HepG2 (cell line): ENCODE measurements around the gene CD248. TPM values are rescaled to one million over a fixed set of nuclear protein-coding genes. Genes with fewer than 3 reads are reported as not detected.

Experiments
- ATAC-seq: fragments of 200-7000 bp; cut with Tn5 transposase; 3 replicates; pipeline ENCODE4 v1.9.1; 2020; ENCODE audit warnings: mild to moderate bottlenecking, moderate library complexity
- BruUV-seq: library from RNA; stranded (reverse); fragments of 400-500 nt; replicated peaks from 2 replicates; lab custom pipeline; 2021; lab: Mats Ljungman, UMichigan
- CTCF ChIA-PET: fragments of 300-600 bp; formaldehyde crosslinking; extraction: SDS; loops from one replicate; lab custom pipeline; 2021; ENCODE audit warnings: low total read pairs, inconsistent platforms, low intra/inter-chr PET ratio; lab: Yijun Ruan, JAX
- POLR2A ChIA-PET: fragments of 350-600 bp; sonication (Branson Sonifier 250); formaldehyde crosslinking; loops from one replicate; lab custom pipeline; 2020; ENCODE audit warnings: antibody characterized with exemption, inconsistent platforms; lab: Yijun Ruan, JAX
- DNase-seq: peaks from one replicate; pipeline ENCODE4 v3.0.0-alpha.2; 2015; ENCODE audit warnings: low spot score
- FAIRE-seq: peaks from 3 replicates; lab custom pipeline; 2011; peaks lifted over from hg19 to GRCh38; lab: Jason Lieb, UNC
- H2AFZ ChIP-seq: one replicate; pipeline ENCODE4 v1.6.1; 2011; ENCODE audit warnings: low read length, inconsistent platforms
- H3K27ac ChIP-seq: fragments of 300-600 bp; 3 replicates; pipeline ENCODE4 v1.8.0; 2011; ENCODE audit warnings: mixed run types, mild to moderate bottlenecking, mixed read lengths, low read length, inconsistent platforms; ENCODE audit not compliant: insufficient read depth; ENCODE audit errors: extremely low read length
- H3K27me3 ChIP-seq, 2 experiments: fragments of 200-600 bp in 1 of 2; 2 replicates in 1 of 2; 3 replicates in 1 of 2; pipeline versions ENCODE4 v1.6.0 to v1.8.0; 2011; ENCODE audit warnings: low read length in 2 of 2, mild to moderate bottlenecking in 2 of 2, moderate library complexity in 2 of 2, inconsistent platforms in 1 of 2; ENCODE audit not compliant: insufficient read depth in 2 of 2, control insufficient read depth in 1 of 2
- H3K36me3 ChIP-seq, 2 experiments: fragments of 200-600 bp in 1 of 2; replicated peaks in 1 of 2; 2 replicates in 1 of 2; 3 replicates in 1 of 2; pipeline versions ENCODE4 v1.5.1 to v1.8.0; 2011; ENCODE audit warnings: low read length in 2 of 2, inconsistent platforms in 1 of 2; ENCODE audit not compliant: insufficient read depth in 2 of 2, control insufficient read depth in 1 of 2
- H3K4me1 ChIP-seq: 2 replicates; pipeline ENCODE4 v1.5.1; 2012; ENCODE audit warnings: low read length, inconsistent platforms; ENCODE audit not compliant: insufficient read depth
- H3K4me2 ChIP-seq: 2 replicates; pipeline ENCODE4 v1.6.0; 2011; ENCODE audit warnings: low read depth, low read length, inconsistent platforms
- H3K4me3 ChIP-seq, 3 experiments: fragments of 200-600 bp in 1 of 3; sonication (generic), shearing (Covaris generic) in 1 of 3; replicated peaks in 1 of 3; 2 replicates each; pipeline ENCODE4 v1.5.1; 2011 to 2016; ENCODE audit warnings: low read length in 3 of 3, inconsistent platforms in 2 of 3, low read depth in 2 of 3, mild to moderate bottlenecking in 2 of 3, control low read depth in 1 of 3, mixed read lengths in 1 of 3; ENCODE audit not compliant: insufficient read depth in 1 of 3
- H3K79me2 ChIP-seq: one replicate; pipeline ENCODE4 v1.6.1; 2011; ENCODE audit warnings: low read length, inconsistent platforms; ENCODE audit not compliant: insufficient read depth
- H3K9ac ChIP-seq: 2 replicates; pipeline ENCODE4 v1.6.0; 2011; ENCODE audit warnings: mild to moderate bottlenecking, low read depth, low read length, inconsistent platforms; ENCODE audit not compliant: insufficient read depth
- H3K9me3 ChIP-seq: 2 replicates; pipeline ENCODE4 v1.5.1; 2012; ENCODE audit warnings: mild to moderate bottlenecking, low read length
- H4K20me1 ChIP-seq: 2 replicates; pipeline ENCODE4 v1.6.0; 2011; ENCODE audit warnings: inconsistent platforms, mild to moderate bottlenecking, low read length, moderate library complexity; ENCODE audit not compliant: insufficient read depth
- ATM ChIP-seq: fragments of 450-650 bp; IDR thresholded peaks from 2 replicates; pipeline ENCODE4 v1.7.1; 2017; ENCODE audit warnings: mild to moderate bottlenecking, borderline replicate concordance
- ELF4 ChIP-seq: sonication (generic); formaldehyde crosslinking; IDR thresholded peaks from 2 replicates; pipeline ENCODE4 v1.5.0; 2020; ENCODE audit warnings: missing genetic modification reagents, mild to moderate bottlenecking, moderate library complexity, borderline replicate concordance
- HNRNPL ChIP-seq: fragments of 200-400 bp; formaldehyde crosslinking; IDR thresholded peaks from 2 replicates; pipeline ENCODE4 v1.6.1; 2017; ENCODE audit warnings: mild to moderate bottlenecking, low read depth, low read length
- NFE2L1 ChIP-seq: sonication (generic); formaldehyde crosslinking; IDR thresholded peaks from 2 replicates; pipeline ENCODE4 v1.4.0; 2020; ENCODE audit warnings: missing genetic modification reagents, mild to moderate bottlenecking, borderline replicate concordance
- SALL2 ChIP-seq: sonication (generic); formaldehyde crosslinking; IDR thresholded peaks from 2 replicates; pipeline ENCODE4 v1.8.1; 2023; ENCODE audit warnings: mild to moderate bottlenecking, missing genetic modification reagents, inconsistent platforms
- ZMYM3 ChIP-seq: sonication (generic); formaldehyde crosslinking; IDR thresholded peaks from 2 replicates; pipeline ENCODE4 v1.5.1; 2020; ENCODE audit warnings: mild to moderate bottlenecking, missing genetic modification reagents
- ZNF20 ChIP-seq: sonication (generic); formaldehyde crosslinking; IDR thresholded peaks from 2 replicates; pipeline ENCODE4 v1.4.0; 2020; ENCODE audit warnings: mild to moderate bottlenecking, moderate library complexity, missing genetic modification reagents
- ZNF33B ChIP-seq: sonication (generic); formaldehyde crosslinking; IDR thresholded peaks from 2 replicates; pipeline ENCODE4 v1.5.1; 2020; ENCODE audit warnings: mild to moderate bottlenecking, missing genetic modification reagents
- ZNF431 ChIP-seq: sonication (generic); formaldehyde crosslinking; IDR thresholded peaks from 2 replicates; pipeline ENCODE4 v1.9.0; 2022; ENCODE audit warnings: missing genetic modification reagents, low read depth, mild to moderate bottlenecking, borderline replicate concordance
- ZNF549 ChIP-seq: sonication (generic); formaldehyde crosslinking; IDR thresholded peaks from 2 replicates; pipeline ENCODE4 v1.5.0; 2020; ENCODE audit warnings: missing genetic modification reagents
- ZNF629 ChIP-seq: sonication (generic); formaldehyde crosslinking; conservative IDR thresholded peaks from 2 replicates; pipeline ENCODE4 v1.5.0; 2020; ENCODE audit warnings: missing genetic modification reagents
- WGBS: methylation state at CpG from one replicate; pipeline ENCODE4 v1.1.6; 2017; ENCODE audit warnings: low lambda C conversion rate; 5-methylcytosine and 5-hydroxymethylcytosine counted together
- in situ Hi-C: cut with HindIII; loops from 2 replicates; pipeline ENCODE4 v1.10.0; 2017; ENCODE audit warnings: low pct_unique_long_range_greater_than_20kb; ENCODE audit not compliant: extremely low pct_ligation_motif_present
- intact Hi-C: fragments of 100-400 bp; cut with micrococcal nuclease; formaldehyde crosslinking; loops from one replicate; pipeline ENCODE4 v1.10.0; 2022; ENCODE audit not compliant: unreplicated experiment
- polyA plus RNA-seq, 8 experiments: library from polyadenylated mRNA; depleted of rRNA in 3 of 8; stranded (reverse) in 7 of 8; unstranded in 1 of 8; fragments of >200 nt; fragmentation: Illumina TruSeq in 4 of 8; extraction: Trizol in 4 of 8; gene quantifications; 2 replicates each; pipeline versions ENCODE4 v1.2.1 to v1.2.3, GENCODE V29; 2011 to 2016; ENCODE audit warnings: low read depth in 4 of 8, missing spikeins in 1 of 8, mixed read lengths in 1 of 8; ENCODE audit not compliant: insufficient read depth in 1 of 8
- total RNA-seq, 5 experiments: library from RNA; depleted of rRNA; stranded (reverse); fragments of >200 nt; fragmentation: Illumina TruSeq; extraction: Trizol; gene quantifications; 2 replicates each; pipeline ENCODE4 v1.2.3, GENCODE V29; 2016; ENCODE audit warnings: low read depth in 1 of 5
- TF ChIP-seq, protein P1 (sequence below): sonication (generic); formaldehyde crosslinking; IDR thresholded peaks from 2 replicates; pipeline ENCODE4 v1.4.0; 2020; ENCODE audit warnings: mild to moderate bottlenecking, missing genetic modification reagents
- TF ChIP-seq, protein P2 (sequence below): sonication (generic); formaldehyde crosslinking; IDR thresholded peaks from 2 replicates; pipeline ENCODE4 v1.4.0; 2020; ENCODE audit warnings: missing genetic modification reagents, borderline replicate concordance
- TF ChIP-seq, protein P3 (sequence below): sonication (generic); formaldehyde crosslinking; IDR thresholded peaks from 2 replicates; pipeline ENCODE4 v1.8.0; 2022; ENCODE audit warnings: low read depth, missing genetic modification reagents
- TF ChIP-seq, protein P4 (sequence below): sonication (generic); formaldehyde crosslinking; IDR thresholded peaks from 2 replicates; pipeline ENCODE4 v1.9.0; 2022; ENCODE audit warnings: low read depth, missing genetic modification reagents

CD248 gene
- total and polyA plus RNA-seq, 2 of the 13 experiments (the other 11 are each of a cell fraction or from before 2014, with no cell fraction given): 0.25 to 0.35 TPM

DNA sequence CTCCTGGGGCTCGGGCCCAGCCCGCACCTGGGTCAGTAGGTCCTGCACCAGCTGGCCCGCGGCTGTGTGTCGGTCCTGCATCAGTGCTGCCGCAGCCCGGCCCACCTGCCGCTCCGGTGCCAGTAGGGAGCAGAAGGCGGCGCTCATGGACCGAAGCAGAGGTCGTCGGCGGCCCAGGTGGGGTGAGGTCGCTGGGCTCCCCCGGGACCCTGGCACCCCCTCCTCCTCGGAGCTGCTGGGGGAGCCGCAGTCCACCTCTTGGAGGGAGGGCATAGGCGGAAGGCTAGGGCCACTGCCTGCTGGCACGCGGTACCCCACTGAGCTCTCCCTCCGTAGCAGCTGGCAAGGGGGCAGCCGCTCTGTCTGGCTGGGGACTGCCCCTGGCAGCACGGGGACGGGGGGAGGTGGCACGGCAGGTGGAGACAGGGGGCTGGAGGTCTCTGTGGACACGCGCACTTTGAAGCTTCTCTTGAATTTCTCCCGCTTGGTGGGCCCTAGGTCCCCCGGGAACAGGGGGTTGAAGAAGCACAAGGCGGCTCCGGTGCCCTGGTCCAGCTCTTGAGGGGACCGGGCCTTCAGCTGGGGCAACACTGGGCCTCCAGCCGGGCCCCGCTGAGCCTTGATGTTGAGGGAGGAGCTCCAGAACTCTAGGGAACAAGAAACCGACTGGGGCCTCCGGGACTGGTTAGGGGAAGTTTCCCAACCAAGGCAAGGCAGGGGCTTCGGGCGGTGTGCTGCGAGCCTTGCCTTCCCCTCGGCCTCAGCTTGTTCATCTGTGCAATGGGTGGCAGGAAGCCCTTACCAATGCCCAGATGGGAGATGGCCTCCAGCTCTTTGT, 18.0 kb upstream of the CD248 start:
- no peak for TF ChIP-seq ZNF33B (CRISPR knock-in tag)
- 0 out of 2 replicates have a peak, but pooled peaks have one; percentile 10 for TF ChIP-seq HNRNPL
- TF ChIP-seq ZNF629 (CRISPR knock-in tag): peak; percentile 96
- TF ChIP-seq ZNF20: no peak
- TF ChIP-seq, protein P1, sequence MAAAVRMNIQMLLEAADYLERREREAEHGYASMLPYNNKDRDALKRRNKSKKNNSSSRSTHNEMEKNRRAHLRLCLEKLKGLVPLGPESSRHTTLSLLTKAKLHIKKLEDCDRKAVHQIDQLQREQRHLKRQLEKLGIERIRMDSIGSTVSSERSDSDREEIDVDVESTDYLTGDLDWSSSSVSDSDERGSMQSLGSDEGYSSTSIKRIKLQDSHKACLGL (CRISPR knock-in tag): no peak
- TF ChIP-seq, protein P2, sequence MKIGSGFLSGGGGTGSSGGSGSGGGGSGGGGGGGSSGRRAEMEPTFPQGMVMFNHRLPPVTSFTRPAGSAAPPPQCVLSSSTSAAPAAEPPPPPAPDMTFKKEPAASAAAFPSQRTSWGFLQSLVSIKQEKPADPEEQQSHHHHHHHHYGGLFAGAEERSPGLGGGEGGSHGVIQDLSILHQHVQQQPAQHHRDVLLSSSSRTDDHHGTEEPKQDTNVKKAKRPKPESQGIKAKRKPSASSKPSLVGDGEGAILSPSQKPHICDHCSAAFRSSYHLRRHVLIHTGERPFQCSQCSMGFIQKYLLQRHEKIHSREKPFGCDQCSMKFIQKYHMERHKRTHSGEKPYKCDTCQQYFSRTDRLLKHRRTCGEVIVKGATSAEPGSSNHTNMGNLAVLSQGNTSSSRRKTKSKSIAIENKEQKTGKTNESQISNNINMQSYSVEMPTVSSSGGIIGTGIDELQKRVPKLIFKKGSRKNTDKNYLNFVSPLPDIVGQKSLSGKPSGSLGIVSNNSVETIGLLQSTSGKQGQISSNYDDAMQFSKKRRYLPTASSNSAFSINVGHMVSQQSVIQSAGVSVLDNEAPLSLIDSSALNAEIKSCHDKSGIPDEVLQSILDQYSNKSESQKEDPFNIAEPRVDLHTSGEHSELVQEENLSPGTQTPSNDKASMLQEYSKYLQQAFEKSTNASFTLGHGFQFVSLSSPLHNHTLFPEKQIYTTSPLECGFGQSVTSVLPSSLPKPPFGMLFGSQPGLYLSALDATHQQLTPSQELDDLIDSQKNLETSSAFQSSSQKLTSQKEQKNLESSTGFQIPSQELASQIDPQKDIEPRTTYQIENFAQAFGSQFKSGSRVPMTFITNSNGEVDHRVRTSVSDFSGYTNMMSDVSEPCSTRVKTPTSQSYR (CRISPR knock-in tag): no peak
- no peak for TF ChIP-seq ZNF549
- TF ChIP-seq ELF4 (CRISPR knock-in tag): no peak
- no peak for TF ChIP-seq ZNF431 (CRISPR knock-in tag)
- no peak for TF ChIP-seq ATM
- TF ChIP-seq NFE2L1 (CRISPR knock-in tag): no peak
- TF ChIP-seq, protein P3, sequence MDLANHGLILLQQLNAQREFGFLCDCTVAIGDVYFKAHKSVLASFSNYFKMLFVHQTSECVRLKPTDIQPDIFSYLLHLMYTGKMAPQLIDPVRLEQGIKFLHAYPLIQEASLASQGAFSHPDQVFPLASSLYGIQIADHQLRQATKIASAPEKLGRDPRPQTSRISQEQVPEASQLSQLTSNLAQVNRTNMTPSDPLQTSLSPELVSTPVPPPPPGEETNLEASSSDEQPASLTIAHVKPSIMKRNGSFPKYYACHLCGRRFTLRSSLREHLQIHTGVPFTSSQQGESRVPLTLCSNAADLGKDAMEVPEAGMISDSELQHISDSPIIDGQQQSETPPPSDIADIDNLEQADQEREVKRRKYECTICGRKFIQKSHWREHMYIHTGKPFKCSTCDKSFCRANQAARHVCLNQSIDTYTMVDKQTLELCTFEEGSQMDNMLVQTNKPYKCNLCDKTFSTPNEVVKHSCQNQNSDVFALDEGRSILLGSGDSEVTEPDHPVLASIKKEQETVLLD (CRISPR knock-in tag): no peak
- TF ChIP-seq SALL2 (CRISPR knock-in tag): no peak
- TF ChIP-seq, protein P4, sequence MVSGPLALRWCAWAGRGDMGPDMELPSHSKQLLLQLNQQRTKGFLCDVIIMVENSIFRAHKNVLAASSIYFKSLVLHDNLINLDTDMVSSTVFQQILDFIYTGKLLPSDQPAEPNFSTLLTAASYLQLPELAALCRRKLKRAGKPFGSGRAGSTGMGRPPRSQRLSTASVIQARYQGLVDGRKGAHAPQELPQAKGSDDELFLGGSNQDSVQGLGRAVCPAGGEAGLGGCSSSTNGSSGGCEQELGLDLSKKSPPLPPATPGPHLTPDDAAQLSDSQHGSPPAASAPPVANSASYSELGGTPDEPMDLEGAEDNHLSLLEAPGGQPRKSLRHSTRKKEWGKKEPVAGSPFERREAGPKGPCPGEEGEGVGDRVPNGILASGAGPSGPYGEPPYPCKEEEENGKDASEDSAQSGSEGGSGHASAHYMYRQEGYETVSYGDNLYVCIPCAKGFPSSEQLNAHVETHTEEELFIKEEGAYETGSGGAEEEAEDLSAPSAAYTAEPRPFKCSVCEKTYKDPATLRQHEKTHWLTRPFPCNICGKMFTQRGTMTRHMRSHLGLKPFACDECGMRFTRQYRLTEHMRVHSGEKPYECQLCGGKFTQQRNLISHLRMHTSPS (CRISPR knock-in tag): no peak
- peak; percentile 77 for TF ChIP-seq ZMYM3 (CRISPR knock-in tag)
- intact Hi-C loops (no loop called here), in situ Hi-C loops (no loop called here)
- Histone ChIP-seq H3K4me3 (peak overlapping the region; percentile 64 to 79 (median 70); a peak in 5 of 6 replicates), H3K9me3 (no peaks in the 10 kb centered on the region), H2AFZ (no peak overlapping the region), H3K79me2 (no peaks in the 10 kb centered on the region), H3K4me1 (peaks cover 23% of the 10 kb centered on the region), H3K36me3 (peaks cover 5 to 6% of the 10 kb centered on the region in 2 experiments; a peak in 3 of 5 replicates), H4K20me1 (no peaks in the 10 kb centered on the region), H3K4me2 (peak overlapping the region; percentile 87), H3K27me3 (no peaks in the 10 kb centered on the region), H3K27ac (no peak overlapping the region), H3K9ac (peak overlapping the region; percentile 67)
- CTCF ChIA-PET: no interaction called here
- POLR2A ChIA-PET: interaction anchor here (0.9 to 3.6 kb wide), 7 partner anchors 8 to 46 kb away, joined by 3 to 59 read pairs (median 5); partner anchors contain the start of genes B4GAT1, SLC29A2 and YIF1A
- no peak for DNase-seq
- FAIRE-seq: no peak
- WGBS: 79% methylated on average over 12 of the region's 42 CpGs
- no TSS peak for BruUV-seq
- no peak for ATAC-seq
